ENCODE results near the gene TMEM176A.

TMEM176A gene

GRCh38 chr7:150823043-150823442 is 22.5 kb downstream of the TMEM176A start:
- no peak for DNase-seq

DNA sequence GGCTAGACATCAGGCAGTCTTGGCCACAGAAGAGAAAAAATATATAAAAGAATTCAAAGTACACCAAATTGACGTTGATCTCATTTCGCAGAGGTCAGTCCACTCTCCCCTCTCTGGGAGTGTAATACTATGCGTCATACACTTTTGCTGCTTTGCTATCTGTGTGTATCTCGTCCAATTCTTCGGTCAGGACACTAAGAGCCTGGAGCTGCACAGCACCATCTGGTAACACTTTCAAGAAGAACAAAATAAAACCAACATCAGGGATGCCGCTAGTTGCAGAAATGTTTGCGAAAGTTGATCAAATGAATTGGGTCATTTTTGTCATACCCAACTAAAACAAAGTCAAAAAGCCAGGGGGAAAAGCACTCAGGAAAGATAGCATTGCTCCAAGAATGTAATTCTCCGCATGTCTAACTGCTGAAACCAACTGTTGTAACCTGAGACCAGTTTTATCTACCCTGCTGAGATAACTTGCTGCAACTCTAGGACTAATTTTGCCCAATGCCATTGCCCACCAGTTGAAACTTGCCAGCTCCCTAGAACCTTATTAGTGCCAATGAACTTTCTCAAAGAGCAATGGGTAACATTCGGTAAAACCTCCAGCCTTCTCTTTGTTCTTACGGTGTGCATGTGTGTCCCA is 23.0 kb downstream of the TMEM176A start:
- DNase-seq, result no peak

GRCh38 chr7:150824379-150825177 is 24.0 kb downstream of the TMEM176A start:
- no peak for DNase-seq

DNA sequence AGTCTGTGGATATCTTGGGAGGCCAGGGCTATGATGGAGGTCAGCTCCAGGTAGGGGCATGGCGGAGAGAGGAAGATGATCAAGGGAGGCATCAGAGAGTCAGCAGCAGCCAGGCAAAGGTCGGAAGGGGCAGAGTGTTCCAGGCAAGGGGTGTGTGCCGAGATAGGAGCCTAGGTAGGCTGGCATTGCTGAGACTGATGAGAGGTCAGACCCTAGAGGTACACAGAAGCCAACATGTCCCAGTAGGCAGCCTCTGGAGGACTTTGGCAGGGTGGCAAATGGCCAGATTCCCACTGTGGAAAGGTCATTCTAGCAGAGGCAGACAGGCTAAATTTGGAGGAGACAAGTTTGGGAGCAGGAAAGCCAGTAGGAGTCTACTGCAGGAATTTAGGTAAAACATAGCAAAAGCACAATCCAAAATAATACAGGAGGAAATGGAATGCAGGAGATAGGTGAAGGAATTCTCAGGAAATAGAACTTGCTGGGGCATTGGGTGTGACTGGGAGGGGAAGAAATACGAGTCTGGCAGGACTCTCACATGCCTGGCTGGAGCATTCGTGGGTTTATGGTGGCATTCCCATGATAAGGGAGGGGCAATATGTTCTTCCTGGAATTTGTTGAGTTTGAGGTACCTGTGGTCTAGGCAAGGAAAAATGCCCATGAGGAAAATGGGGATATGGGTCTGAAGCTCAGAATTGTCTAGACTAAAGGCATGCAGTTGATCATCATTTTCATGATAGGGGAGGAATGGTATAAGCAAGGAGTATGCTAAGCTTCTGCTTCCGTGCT is 25.7 kb downstream of the TMEM176A start:
- DNase-seq, result no peak

GRCh38 chr7:150828384-150828783 is 27.8 kb downstream of the TMEM176A start:
- DNase-seq, result no peak

DNA sequence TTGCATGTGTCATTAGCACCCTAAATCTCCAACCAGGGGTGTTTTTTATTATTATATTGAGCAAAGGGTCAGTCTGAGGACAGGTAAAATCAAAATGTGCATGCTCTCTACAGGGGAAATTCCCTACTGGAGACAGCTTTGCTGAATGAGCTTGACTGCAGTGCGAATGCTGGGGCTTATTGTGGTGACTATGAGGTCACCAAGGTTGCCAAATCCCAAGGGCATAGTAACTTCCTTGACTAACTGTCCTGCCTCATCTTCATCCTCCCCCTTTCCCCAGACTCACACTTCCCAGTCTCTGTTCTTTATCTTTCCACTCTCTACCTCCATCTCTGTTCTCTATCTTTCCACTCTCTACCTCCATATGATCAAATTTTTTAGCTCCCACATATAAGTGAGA is 28.9 kb downstream of the TMEM176A start:
- no peak for DNase-seq

DNA sequence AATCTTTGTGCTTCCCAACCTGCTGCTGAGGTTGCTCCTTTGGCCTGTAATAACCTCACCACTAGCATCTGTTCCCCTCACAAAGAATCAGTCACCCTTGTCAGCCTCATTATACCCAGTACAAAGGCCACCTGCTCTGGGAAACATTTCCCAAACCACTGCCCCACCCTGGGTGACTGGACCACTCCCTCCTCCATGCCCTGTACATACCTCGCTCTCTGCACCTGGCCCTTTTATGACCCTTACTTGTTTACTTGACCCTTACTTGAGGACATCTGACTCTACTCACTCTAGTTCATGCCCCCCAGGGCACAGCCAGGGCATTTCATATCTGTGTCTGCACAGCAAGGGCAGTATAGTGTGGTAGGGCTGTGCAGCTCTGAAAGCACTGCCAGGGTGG is 30.4 kb downstream of the TMEM176A start:
- peak; percentile 99 for DNase-seq

DNA sequence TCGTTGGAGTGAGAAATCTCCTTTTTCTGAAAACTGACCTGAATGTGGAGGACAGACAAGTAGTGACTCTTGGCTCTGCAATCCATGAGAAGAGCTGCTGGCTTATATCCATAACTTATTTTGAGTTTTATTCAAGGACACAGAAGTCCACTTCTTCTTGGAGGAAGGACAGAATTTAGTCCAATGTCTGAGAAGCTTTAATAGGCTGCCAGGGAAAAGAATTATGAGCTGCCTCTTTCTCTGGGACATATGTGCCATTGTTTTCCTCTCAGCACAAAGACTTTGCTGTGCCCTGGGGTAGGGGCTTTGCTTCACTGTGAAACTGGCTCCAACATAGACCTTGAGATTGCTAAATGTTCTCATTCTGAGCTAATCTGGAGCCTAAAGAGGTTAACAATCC is 31.3 kb downstream of the TMEM176A start:
- no peak for DNase-seq

GRCh38 chr7:150835019-150835418 is 34.5 kb downstream of the TMEM176A start:
- no peak for DNase-seq

DNA sequence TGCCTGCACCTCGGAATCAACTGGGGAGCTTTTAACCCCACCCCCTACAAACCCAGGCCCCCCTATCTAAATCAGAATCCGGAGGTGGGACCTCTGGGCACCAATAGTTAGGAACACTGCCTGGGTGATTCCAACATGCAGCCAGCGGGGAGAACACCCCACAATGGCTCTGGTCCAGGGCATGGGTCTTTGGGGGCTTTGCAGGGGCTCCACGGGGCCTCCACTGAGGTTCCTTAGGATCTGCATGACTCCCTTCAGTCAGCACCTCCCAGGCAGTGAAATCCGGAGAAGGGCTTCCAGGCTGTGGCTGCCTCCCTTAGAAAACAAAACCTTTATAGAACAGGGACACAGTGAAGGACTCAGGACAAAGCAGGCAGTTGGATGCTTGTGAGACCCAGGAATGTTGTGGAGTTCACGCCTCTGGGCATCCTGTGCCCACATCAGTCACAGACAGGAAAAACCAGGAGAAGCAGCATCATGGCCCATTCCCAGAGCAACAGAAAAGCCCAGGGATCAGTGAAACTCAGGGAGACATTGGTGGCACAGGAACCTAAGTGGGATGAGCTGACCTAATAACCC is 35.2 kb downstream of the TMEM176A start:
- DNase-seq, result no peak

DNA sequence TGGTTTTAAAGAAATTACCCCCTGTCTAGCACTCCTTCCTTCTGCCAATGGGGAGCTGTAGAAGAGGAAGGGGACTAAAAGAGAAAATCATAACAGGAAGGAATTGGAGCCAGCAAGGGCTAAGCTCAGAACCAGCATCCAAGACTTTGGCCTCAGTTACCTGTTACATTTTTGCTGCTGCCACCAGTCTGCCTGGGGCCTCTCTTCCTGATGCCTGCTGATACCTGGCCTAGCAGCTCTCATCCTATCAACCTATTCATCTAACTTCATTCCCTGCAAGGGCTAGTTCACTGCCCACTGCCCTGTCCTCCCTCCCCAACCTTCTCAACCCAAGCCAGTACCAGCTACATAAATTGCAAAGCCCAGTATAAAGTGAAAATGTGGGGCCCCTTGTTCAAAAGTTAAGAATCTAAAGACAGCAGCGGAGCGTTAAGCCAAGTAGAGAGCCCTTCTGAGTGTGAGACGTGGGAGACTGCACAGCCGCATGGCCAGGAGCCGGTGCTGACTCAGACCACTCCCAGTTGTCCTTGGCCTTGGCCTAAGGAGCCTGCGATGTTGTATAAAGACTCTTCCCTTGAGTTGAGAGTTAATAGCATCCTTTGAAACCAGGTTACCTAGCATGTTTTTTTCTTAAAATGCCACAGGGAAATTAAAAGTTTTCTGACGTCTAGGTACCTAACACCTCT is 38.5 kb downstream of the TMEM176A start:
- no peak for DNase-seq

- no peak for DNase-seq
Measured at GRCh38 chr7:150842018-150842417, 41.4 kb downstream of the TMEM176A start.

GRCh38 chr7:150842716-150843115 is 42.1 kb downstream of the TMEM176A start:
- DNase-seq, result no peak

DNA sequence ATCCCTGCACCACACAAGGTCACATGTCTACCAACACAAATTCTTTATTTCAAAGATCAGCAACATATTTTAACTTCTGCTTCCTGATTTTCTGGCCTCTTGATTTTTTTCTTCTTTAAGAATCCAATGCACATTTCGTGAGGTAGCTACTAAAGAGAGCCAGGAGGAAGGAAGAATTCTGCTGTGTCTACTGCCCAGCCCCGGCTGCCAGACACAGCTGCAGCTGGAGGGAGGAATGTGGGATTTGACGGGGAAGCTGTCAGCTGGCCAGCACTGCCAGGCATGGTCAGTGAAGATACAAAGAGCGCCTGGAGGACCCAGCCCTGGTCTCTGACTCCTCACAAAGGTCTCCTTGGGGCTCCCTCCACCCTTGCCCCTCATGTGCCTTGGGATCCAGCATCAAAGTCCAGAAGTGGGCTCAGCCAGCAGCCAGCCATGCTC is 44.9 kb downstream of the TMEM176A start:
- no peak for DNase-seq

GRCh38 chr7:150846291-150847115 is 45.9 kb downstream of the TMEM176A start:
- DNase-seq, result peak; percentile 34

- no peak for DNase-seq
Measured at GRCh38 chr7:150847536-150847935, 47.0 kb downstream of the TMEM176A start.

DNA sequence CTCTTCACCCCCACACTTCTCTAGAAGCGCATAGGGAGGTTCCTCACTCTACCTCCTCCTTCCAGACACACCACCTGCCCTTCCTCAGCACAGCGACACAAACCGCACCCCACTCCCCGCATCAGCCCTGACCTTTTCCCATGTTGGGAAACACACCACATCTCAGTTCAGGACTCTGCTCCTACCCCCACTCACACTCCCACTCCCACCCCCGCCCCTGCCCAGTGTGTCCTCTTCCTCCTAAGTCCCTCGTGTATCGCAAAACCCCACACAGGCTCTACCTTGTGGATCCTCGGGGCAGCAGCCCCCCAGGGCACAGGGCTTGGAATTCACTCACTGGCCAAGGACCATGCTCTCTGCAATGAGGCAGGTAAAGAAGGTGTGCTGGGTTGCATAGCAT is 47.5 kb downstream of the TMEM176A start:
- no peak for DNase-seq

DNA sequence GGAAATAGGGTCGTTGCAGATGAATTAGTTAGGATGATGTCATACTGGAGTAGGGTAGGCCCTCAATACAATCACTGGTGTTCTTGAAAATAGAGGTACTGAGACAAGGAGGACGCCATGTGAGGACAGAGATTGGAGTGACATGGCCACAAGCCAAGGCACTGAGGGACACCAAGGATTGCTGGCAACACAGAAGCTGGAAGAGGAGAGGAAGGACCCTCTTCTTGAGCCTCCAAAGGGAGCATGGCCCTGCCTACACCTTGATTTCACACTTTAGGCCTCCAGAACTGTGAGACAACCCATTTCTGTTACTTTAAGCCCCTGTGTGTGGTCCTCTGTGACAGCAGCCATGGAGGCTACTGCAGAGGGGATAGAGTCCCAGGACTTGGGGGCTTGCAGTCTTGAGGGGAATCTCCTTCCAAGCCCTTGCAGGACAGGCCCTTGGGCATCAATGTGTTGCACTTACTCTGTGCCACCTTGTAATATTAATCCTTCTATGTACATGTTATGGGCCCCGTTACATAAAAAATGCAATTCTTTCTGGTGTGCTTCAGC is 48.1 kb downstream of the TMEM176A start:
- DNase-seq, result no peak

DNA sequence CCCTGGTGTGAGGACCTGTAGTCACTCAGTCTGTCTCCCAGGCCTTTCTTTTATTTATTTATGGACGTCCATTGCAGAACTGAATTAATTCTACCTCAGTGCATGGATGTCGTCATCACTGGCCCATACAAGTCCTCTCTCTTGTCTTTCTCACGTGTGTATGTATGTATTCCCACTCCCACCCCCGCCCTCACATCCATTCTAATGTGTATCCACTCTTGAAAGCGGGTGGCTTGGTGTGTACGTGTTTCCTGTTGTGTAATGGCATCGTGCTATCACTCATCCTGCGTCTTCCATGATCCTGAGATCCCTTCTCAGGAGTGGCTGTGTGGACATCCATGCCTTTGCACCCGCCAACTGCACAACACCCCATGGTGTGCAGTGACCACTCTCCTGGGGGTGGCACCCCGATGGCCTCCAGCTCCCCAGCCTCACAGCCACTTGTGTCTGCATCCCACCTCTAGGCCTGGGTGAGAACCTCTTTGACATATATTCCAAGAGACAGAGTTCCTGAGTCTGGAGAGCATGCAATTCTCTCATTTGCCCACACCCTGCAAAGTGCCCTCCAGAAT is 48.7 kb downstream of the TMEM176A start:
- no peak for DNase-seq

GRCh38 chr7:150850273-150850672 is 49.7 kb downstream of the TMEM176A start:
- DNase-seq, result no peak

All from NCI-H146 (cell line).